Stimulated activated effector memory CD8-positive, alpha-beta T cell treated with anti-CD3 and anti-CD28 coated beads, Interleukin-12 subunit alpha, Interleukin-12 subunit beta, amount 100 ng/mL, for 72 hours (primary cell): ENCODE results near the gene RIMBP2.

Source experiments
- ATAC-seq: fragments of 150-1000 bp; cut with Tn5 transposase; 2 replicates; pipeline ENCODE4 v1.10.0; 2021
- DNase-seq, 2 donors: peaks; one replicate each; pipeline ENCODE4 v3.0.0; 2021 to 2022; ENCODE audit warnings: low spot score in 2 of 2
- H3K27ac Mint-ChIP-seq: one replicate; pipeline ENCODE4 v1.8.0; 2022; ENCODE audit warnings: mild to moderate bottlenecking, mixed read lengths
- H3K36me3 Mint-ChIP-seq: one replicate; pipeline ENCODE4 v1.8.0; 2022; ENCODE audit warnings: mild to moderate bottlenecking, mixed read lengths
- H3K4me1 Mint-ChIP-seq: one replicate; pipeline ENCODE4 v1.8.0; 2022; ENCODE audit warnings: mixed read lengths
- H3K4me3 Mint-ChIP-seq: one replicate; pipeline ENCODE4 v1.8.0; 2022; ENCODE audit warnings: mild to moderate bottlenecking, mixed read lengths
- H3K9me3 Mint-ChIP-seq: one replicate; pipeline ENCODE4 v1.8.0; 2022; ENCODE audit warnings: mixed read lengths

RIMBP2 gene

GRCh38 chr12:130583800-130584199 lies 132.3 kb downstream of the RIMBP2 start:
- no peak for DNase-seq
- Mint-ChIP-seq H3K4me1 (no peaks in the 10 kb centered on the region), H3K9me3 (peaks cover 9% of the 10 kb centered on the region), H3K4me3 (no peak overlapping the region), H3K27ac (no peak overlapping the region), H3K36me3 (no peaks in the 10 kb centered on the region)
- ATAC-seq, result no peak

DNA sequence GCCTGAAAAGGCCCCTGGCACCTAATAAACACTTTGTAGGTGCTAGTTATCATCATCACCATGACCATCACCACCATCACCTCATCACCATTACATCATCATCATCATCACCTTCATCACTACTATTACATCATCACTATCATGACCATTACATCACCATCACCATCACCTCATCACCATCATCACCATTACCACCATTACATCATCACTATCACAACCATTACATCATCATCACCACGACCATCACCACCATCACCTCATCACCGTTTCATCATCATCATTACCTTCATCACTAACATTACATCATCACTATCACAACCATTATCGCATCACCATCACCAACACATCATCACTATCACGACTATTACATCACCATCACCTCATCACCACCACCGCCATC lies 132.8 kb downstream of the RIMBP2 start:
- Mint-ChIP-seq H3K4me3 (no peak overlapping the region), H3K4me1 (no peaks in the 10 kb centered on the region), H3K36me3 (no peaks in the 10 kb centered on the region), H3K27ac (no peak overlapping the region), H3K9me3 (peaks cover 9% of the 10 kb centered on the region)
- ATAC-seq (no peak), DNase-seq (no peak)

- H3K27ac Mint-ChIP-seq, result no peak overlapping the region
- DNase-seq, result no peak
- no peak for ATAC-seq
- peaks cover 6% of the 10 kb centered on the region for H3K9me3 Mint-ChIP-seq
- no peaks in the 10 kb centered on the region for H3K36me3 Mint-ChIP-seq
- H3K4me1 Mint-ChIP-seq, result no peaks in the 10 kb centered on the region
- no peak overlapping the region for H3K4me3 Mint-ChIP-seq
These were observed 133.8 kb downstream of the RIMBP2 start for GRCh38 chr12:130582286-130582685.

DNA sequence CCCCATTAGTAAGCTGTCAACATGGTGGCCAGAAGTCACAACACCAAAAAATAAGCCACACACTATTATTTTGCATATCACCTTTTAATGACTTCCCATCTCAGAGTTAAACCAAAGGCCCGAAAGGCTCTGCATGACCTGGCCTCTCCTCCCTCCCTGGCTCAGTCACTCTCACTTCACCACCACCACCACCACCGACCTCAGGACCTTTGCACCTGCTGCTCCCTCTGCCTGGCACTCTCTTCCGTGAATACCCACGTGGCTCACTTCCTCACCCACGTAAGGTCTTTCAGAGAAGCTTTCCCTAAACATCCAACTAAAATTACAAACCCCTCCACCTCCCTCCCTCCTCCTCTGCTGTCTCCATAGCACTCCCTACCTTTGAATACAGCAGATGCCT lies 134.3 kb downstream of the RIMBP2 start:
- no peak for ATAC-seq
- Mint-ChIP-seq H3K27ac (no peak overlapping the region), H3K9me3 (peaks cover 6% of the 10 kb centered on the region), H3K4me3 (no peak overlapping the region), H3K4me1 (no peaks in the 10 kb centered on the region), H3K36me3 (no peaks in the 10 kb centered on the region)
- DNase-seq, result no peak

DNA sequence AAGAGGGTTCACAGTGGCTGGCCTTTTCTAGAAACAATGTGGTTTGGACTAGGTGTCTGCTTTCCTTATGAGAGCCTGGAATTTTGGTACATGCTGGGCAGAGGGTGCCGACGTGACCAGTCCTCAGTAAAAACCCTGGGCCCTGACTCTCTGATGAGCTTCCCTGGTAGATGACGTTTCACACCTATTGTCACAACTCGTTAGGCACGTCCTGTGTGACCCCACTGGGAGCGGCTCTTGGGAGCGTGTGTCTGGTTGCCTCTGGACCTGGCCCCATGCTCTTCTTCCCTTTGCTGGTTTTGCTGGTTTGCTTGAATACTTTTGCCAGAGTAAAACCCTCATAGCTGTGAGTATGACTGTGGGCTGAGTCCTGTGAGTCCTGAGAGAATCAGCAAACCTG lies 136.9 kb downstream of the RIMBP2 start:
- no peak overlapping the region for H3K4me3 Mint-ChIP-seq

GRCh38 chr12:130577351-130577750 lies 138.7 kb downstream of the RIMBP2 start:
- ATAC-seq, result no peak
- Mint-ChIP-seq H3K27ac (no peak overlapping the region), H3K36me3 (no peaks in the 10 kb centered on the region), H3K4me3 (no peak overlapping the region), H3K9me3 (peaks cover 6% of the 10 kb centered on the region), H3K4me1 (no peaks in the 10 kb centered on the region)
- DNase-seq, result no peak

More for the DNA sequence above, 136.9 kb downstream of the RIMBP2 start:
- H3K4me1 Mint-ChIP-seq, result no peaks in the 10 kb centered on the region
- H3K36me3 Mint-ChIP-seq, result no peaks in the 10 kb centered on the region
- peaks cover 6% of the 10 kb centered on the region for H3K9me3 Mint-ChIP-seq
- DNase-seq, result no peak
- no peak for ATAC-seq
- no peak overlapping the region for H3K27ac Mint-ChIP-seq

GRCh38 chr12:130576371-130576816 lies 139.7 kb downstream of the RIMBP2 start:
- Mint-ChIP-seq H3K4me3 (no peak overlapping the region), H3K27ac (no peak overlapping the region), H3K36me3 (no peaks in the 10 kb centered on the region), H3K4me1 (no peaks in the 10 kb centered on the region), H3K9me3 (peaks cover 6% of the 10 kb centered on the region)
- DNase-seq (no peak), ATAC-seq (no peak)

DNA sequence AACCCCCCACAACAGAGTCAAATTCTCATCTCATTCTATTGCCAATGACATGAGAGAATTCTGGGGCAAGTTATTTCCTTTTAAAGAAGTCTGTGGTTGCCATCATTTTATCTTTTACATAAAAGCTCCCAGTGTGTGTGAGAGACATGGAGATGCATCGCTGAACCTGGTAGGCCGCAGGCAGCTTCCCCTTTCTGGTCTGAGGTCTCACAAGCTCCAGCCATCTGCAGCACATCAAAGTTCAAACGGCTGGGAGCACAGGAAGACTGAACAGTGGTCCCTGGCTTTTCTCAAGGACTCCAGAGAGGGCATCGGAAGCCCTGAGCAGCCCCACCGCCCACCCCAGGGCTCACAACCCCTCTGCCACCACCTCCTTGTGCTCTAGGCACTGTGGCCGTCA lies 141.7 kb downstream of the RIMBP2 start:
- Mint-ChIP-seq H3K4me3 (no peak overlapping the region), H3K36me3 (no peaks in the 10 kb centered on the region), H3K4me1 (no peaks in the 10 kb centered on the region), H3K27ac (no peak overlapping the region), H3K9me3 (peaks cover 1% of the 10 kb centered on the region)
- ATAC-seq (no peak), DNase-seq (no peak)

GRCh38 chr12:130573766-130574165 lies 142.3 kb downstream of the RIMBP2 start:
- Mint-ChIP-seq H3K36me3 (no peaks in the 10 kb centered on the region), H3K9me3 (no peaks in the 10 kb centered on the region), H3K4me3 (no peak overlapping the region), H3K27ac (no peak overlapping the region), H3K4me1 (no peaks in the 10 kb centered on the region)
- ATAC-seq, result no peak
- DNase-seq, result no peak

DNA sequence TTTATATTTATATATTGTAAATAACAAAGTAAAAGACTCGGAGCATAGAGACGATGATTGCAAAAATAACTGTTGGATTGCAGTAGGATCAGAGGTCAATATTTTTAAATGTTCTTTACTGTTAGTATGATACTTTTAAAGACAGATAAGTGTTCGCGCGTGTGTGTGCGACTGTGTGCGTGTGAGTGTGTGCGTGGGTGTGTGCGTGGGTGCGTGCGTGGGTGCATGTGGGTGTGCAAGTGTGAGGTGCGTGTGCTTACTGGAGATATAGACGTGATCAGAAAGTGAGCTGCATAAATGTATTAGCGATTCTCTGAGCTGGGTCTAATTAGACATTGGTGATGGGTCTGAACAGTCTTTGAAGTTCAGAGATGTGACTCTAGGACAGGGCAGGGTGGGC lies 142.9 kb downstream of the RIMBP2 start:
- Mint-ChIP-seq H3K36me3 (no peaks in the 10 kb centered on the region), H3K9me3 (no peaks in the 10 kb centered on the region), H3K4me1 (no peaks in the 10 kb centered on the region), H3K4me3 (no peak overlapping the region), H3K27ac (no peak overlapping the region)
- DNase-seq, result no peak
- ATAC-seq, result no peak

DNA sequence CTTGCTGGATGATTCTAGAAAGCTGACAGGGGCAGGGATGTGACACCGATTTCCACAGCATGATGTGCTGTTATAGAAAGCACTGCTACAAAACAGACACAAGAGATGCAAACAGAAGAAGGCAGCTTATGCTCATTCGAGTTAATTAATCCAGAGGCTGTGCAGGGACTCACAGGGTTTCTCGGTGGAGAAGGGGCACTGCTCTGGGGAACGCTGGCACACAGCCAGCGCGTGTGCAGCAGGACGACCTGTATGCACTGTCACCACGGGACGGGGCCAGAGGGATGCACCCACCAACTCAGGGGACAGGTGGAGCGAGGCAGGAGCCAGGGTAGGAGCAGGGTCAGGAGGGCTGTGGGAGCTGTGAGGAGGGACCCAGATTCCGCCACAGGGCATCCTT lies 143.5 kb downstream of the RIMBP2 start:
- Mint-ChIP-seq H3K9me3 (no peaks in the 10 kb centered on the region), H3K4me3 (no peak overlapping the region), H3K4me1 (no peaks in the 10 kb centered on the region), H3K27ac (no peak overlapping the region), H3K36me3 (no peaks in the 10 kb centered on the region)
- no peak for DNase-seq
- ATAC-seq, result no peak

DNA sequence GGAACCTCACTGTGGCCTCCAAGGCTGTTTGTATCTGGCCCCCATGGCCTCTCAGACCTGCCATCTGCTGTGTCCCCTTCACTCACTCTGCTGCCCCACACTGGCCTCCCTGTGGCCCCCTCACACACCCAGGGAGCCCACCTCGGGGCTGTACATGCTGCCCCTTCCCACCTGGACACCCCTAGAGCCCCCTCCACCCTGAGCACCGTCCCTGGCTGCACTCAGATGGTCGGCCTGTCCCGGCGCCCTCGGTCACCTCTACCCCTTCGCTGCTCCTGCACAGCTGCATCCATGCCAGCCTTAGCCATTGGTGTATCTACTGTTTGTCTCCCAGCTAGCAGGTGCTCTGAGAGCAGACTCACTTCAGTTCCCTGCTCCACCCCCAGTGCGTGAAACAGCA lies 144.4 kb downstream of the RIMBP2 start:
- DNase-seq, result no peak
- no peaks in the 10 kb centered on the region for H3K9me3 Mint-ChIP-seq

DNA sequence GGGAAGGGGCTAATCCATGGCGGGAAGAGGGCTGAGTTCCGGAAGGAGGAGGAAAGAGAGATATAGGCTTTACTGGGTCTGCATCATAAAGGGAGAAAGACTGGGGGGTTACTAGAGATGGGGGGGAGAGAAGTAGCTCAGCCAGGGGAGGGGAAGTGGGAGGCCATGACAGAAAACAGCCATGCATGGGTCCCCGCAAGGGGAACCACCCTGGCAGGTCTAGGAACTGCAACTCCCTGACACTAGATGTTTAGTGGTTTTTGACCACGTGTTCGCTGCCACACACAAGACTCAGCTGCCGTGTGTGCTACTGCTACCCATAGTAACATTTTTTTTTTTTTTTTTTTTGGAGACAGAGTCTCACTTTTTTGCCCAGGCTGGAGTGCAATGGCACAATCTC lies 145.0 kb downstream of the RIMBP2 start:
- ATAC-seq (no peak), DNase-seq (no peak)
- Mint-ChIP-seq H3K4me3 (no peak overlapping the region), H3K36me3 (no peaks in the 10 kb centered on the region), H3K27ac (no peak overlapping the region), H3K9me3 (no peaks in the 10 kb centered on the region), H3K4me1 (no peaks in the 10 kb centered on the region)

More for the DNA sequence above, 144.4 kb downstream of the RIMBP2 start:
- no peak for ATAC-seq
- Mint-ChIP-seq H3K4me3 (no peak overlapping the region), H3K4me1 (no peaks in the 10 kb centered on the region), H3K27ac (no peak overlapping the region), H3K36me3 (no peaks in the 10 kb centered on the region)

- H3K27ac Mint-ChIP-seq, result no peak overlapping the region
- H3K36me3 Mint-ChIP-seq, result no peaks in the 10 kb centered on the region
These were observed 146.6 kb downstream of the RIMBP2 start for GRCh38 chr12:130569521-130569920.

DNA sequence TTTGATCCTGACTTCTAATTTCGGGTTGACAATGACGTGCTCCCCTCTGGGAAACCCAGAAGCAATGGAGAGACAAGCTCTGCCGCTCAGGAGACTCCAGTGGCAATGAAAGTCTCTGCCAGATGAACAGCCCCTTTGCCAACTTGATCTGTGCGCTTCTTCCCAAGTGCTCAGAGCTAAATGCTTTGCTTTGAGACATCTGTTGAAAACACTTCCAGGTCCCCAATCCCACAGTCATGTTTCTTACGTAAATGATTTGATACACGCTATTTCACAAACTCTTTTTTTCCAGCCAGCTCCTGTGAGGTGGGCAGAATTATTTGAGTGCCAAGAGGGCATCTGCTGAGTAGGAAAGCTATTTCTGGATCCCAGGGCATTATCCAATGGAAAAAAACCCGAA lies 147.6 kb downstream of the RIMBP2 start:
- no peaks in the 10 kb centered on the region for H3K4me1 Mint-ChIP-seq
- H3K9me3 Mint-ChIP-seq, result peaks cover 13% of the 10 kb centered on the region
- no peaks in the 10 kb centered on the region for H3K36me3 Mint-ChIP-seq
- DNase-seq (no peak), ATAC-seq (no peak)
- H3K4me3 Mint-ChIP-seq, result no peak overlapping the region
- no peak overlapping the region for H3K27ac Mint-ChIP-seq

More at GRCh38 chr12:130569521-130569920, 146.6 kb downstream of the RIMBP2 start:
- H3K4me1 Mint-ChIP-seq, result no peaks in the 10 kb centered on the region
- H3K4me3 Mint-ChIP-seq, result no peak overlapping the region
- peaks cover 7% of the 10 kb centered on the region for H3K9me3 Mint-ChIP-seq
- no peak for ATAC-seq
- no peak for DNase-seq

DNA sequence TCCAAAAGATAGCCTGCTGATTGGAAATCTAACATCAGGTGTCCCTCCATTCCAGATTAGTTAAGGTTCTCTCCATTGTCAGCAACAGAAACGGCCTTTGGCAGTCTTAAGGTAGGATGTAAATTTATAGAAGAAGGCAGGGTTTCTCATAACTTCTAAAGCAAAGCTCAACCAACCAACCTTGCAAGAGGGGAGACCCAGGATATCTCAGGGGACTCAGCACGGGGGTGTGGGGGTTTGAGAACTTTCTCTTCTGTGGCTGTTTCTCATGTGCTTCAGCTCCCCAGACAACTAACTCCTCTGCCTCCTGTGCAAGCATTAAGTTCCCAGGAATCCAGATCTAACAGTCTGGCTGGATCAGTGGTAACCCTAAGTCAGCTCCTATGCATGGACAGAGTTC lies 148.1 kb downstream of the RIMBP2 start:
- ATAC-seq (no peak), DNase-seq (no peak)
- Mint-ChIP-seq H3K36me3 (no peaks in the 10 kb centered on the region), H3K9me3 (peaks cover 13% of the 10 kb centered on the region), H3K4me1 (no peaks in the 10 kb centered on the region), H3K4me3 (no peak overlapping the region), H3K27ac (no peak overlapping the region)
